ENCODE results near the gene TDRKH.

The TDRKH gene

GRCh38 chr1:151831605-151832004, 41.3 kb upstream of the TDRKH start, which contains the start of gene RORC:
Gene RORC, minus strand, starts transcription at chr1:151831802. Its CDS starts 38 bp downstream, at chr1:151831764.
- Histone ChIP-seq H3K9me3 (replicated peaks; ENCODE audit: insufficient read depth, low read length) (no peaks in the 10 kb centered on the region), H3F3A (ENCODE audit: insufficient read depth, low read length) (no peaks in the 10 kb centered on the region), H3K27ac (ENCODE audit: low read length) (no peak within 1 kb of the TSS; the same call in 1 of the 2 replicates), H4K20me1 (ENCODE audit: insufficient read depth, low read length) (no peaks in the 10 kb centered on the region), H3K4me1 (ENCODE audit: low read length) (peaks cover 43% of the 10 kb centered on the region), H3K9ac (ENCODE audit: low read length) (peak within 1 kb of the TSS; percentile 5; the same call in 1 of the 2 replicates), H3K36me3 (replicated peaks; ENCODE audit: insufficient read depth, low read length) (no peaks in the 10 kb centered on the region), H3K9me2 (replicated peaks; ENCODE audit: insufficient read depth, low read length) (no peaks in the 10 kb centered on the region), H2AFZ (ENCODE audit: low read length) (peak within 1 kb of the TSS; percentile 76), H3K4me2 (ENCODE audit: low read depth, low read length) (peak within 1 kb of the TSS; percentile 42), H3K4me3 (ENCODE audit: low read length) (no peak within 1 kb of the TSS), H3K27me3 (replicated peaks; ENCODE audit: insufficient read depth, low read length) (no peaks in the 10 kb centered on the region), H3K79me2 (ENCODE audit: low read length) (no peaks in the 10 kb centered on the region)
- DNase-seq: no peak
- TF ChIP-seq EZH2 (optimal IDR thresholded peaks at IDR 0.05; ENCODE audit: low read depth, low read length): no peak
- no peak for TF ChIP-seq EZH2phosphoT487 (IDR thresholded peaks at IDR 0.05; ENCODE audit: low read length)
- no peak for TF ChIP-seq CTCF (IDR thresholded peaks at IDR 0.05; ENCODE audit: low read length)

- Histone ChIP-seq H3K4me2 (ENCODE audit: low read depth, low read length) (peak overlapping the region; percentile 42), H3K4me3 (ENCODE audit: low read length) (no peak overlapping the region), H3K9me3 (replicated peaks; ENCODE audit: insufficient read depth, low read length) (no peaks in the 10 kb centered on the region), H4K20me1 (ENCODE audit: insufficient read depth, low read length) (no peaks in the 10 kb centered on the region), H2AFZ (ENCODE audit: low read length) (peak overlapping the region; percentile 76), H3K9me2 (replicated peaks; ENCODE audit: insufficient read depth, low read length) (no peaks in the 10 kb centered on the region), H3K9ac (ENCODE audit: low read length) (peak overlapping the region; percentile 5; the same call in 1 of the 2 replicates), H3K27me3 (replicated peaks; ENCODE audit: insufficient read depth, low read length) (no peaks in the 10 kb centered on the region), H3K4me1 (ENCODE audit: low read length) (peaks cover 41% of the 10 kb centered on the region), H3F3A (ENCODE audit: insufficient read depth, low read length) (no peaks in the 10 kb centered on the region), H3K36me3 (replicated peaks; ENCODE audit: insufficient read depth, low read length) (no peaks in the 10 kb centered on the region), H3K79me2 (ENCODE audit: low read length) (no peaks in the 10 kb centered on the region), H3K27ac (ENCODE audit: low read length) (no peak overlapping the region; the same call in 1 of the 2 replicates)
- TF ChIP-seq CTCF (IDR thresholded peaks at IDR 0.05; ENCODE audit: low read length): no peak
- no peak for TF ChIP-seq EZH2phosphoT487 (IDR thresholded peaks at IDR 0.05; ENCODE audit: low read length)
- TF ChIP-seq EZH2 (optimal IDR thresholded peaks at IDR 0.05; ENCODE audit: low read depth, low read length): no peak
- DNase-seq: no peak
Measured at GRCh38 chr1:151831256-151831591, 40.9 kb upstream of the TDRKH start.

- peaks cover 38% of the 10 kb centered on the region for H3K4me1 ChIP-seq (ENCODE audit: low read length)
- no peak overlapping the region for H3K9ac ChIP-seq (ENCODE audit: low read length)
Measured at GRCh38 chr1:151830055-151830454, 39.8 kb upstream of the TDRKH start.

More at GRCh38 chr1:151830055-151830454, 39.8 kb upstream of the TDRKH start:
- Histone ChIP-seq H3K9me2 (replicated peaks; ENCODE audit: insufficient read depth, low read length) (no peaks in the 10 kb centered on the region), H3K27me3 (replicated peaks; ENCODE audit: insufficient read depth, low read length) (no peaks in the 10 kb centered on the region), H3F3A (ENCODE audit: insufficient read depth, low read length) (no peaks in the 10 kb centered on the region), H3K4me2 (ENCODE audit: low read depth, low read length) (peak overlapping the region; percentile 14; the same call in 1 of the 2 replicates), H3K36me3 (replicated peaks; ENCODE audit: insufficient read depth, low read length) (no peaks in the 10 kb centered on the region), H3K4me3 (ENCODE audit: low read length) (no peak overlapping the region), H2AFZ (ENCODE audit: low read length) (0 out of 2 replicates have a peak overlapping the region, but pooled peaks have one; percentile 44), H3K79me2 (ENCODE audit: low read length) (no peaks in the 10 kb centered on the region), H3K9me3 (replicated peaks; ENCODE audit: insufficient read depth, low read length) (no peaks in the 10 kb centered on the region), H3K27ac (ENCODE audit: low read length) (no peak overlapping the region), H4K20me1 (ENCODE audit: insufficient read depth, low read length) (no peaks in the 10 kb centered on the region)
- no peak for DNase-seq
- TF ChIP-seq EZH2phosphoT487 (IDR thresholded peaks at IDR 0.05; ENCODE audit: low read length) (no peak), CTCF (IDR thresholded peaks at IDR 0.05; ENCODE audit: low read length) (no peak), EZH2 (optimal IDR thresholded peaks at IDR 0.05; ENCODE audit: low read depth, low read length) (no peak)

Measured in MM.1S (cell line).